Stimulated activated naive B cell treated with anti-CD40 and anti-IgM and Interleukin-4, amounts not matched to agents 10 μg/mL and 1 μg/mL and 100 μg/mL, for 72 hours (primary cell): ENCODE data around the gene TSPOAP1.

Source experiments
- ATAC-seq, 2 donors: fragments of 150-1000 bp; cut with Tn5 transposase; replicated peaks; 2 replicates each; pipeline ENCODE4 v1.10.0; 2021; ENCODE audit warnings: moderate library complexity in 1 of 2
- DNase-seq: peaks from one replicate; pipeline ENCODE4 v3.0.0; 2021
- H3K27ac Mint-ChIP-seq: one replicate; pipeline ENCODE4 v1.8.0; 2022; ENCODE audit warnings: mild to moderate bottlenecking, mixed read lengths
- H3K27me3 Mint-ChIP-seq, 2 donors: one replicate each; pipeline ENCODE4 v1.8.0; 2022; ENCODE audit warnings: mixed read lengths in 2 of 2
- H3K36me3 Mint-ChIP-seq, 2 donors: one replicate each; pipeline ENCODE4 v1.8.0; 2022; ENCODE audit warnings: mixed read lengths in 2 of 2, mild to moderate bottlenecking in 1 of 2
- H3K4me1 Mint-ChIP-seq, 2 donors: one replicate each; pipeline ENCODE4 v1.8.0; 2022; ENCODE audit warnings: mixed read lengths in 2 of 2, mild to moderate bottlenecking in 1 of 2
- H3K4me3 Mint-ChIP-seq, 2 donors: one replicate each; pipeline ENCODE4 v1.8.0; 2022; ENCODE audit warnings: mild to moderate bottlenecking in 2 of 2, mixed read lengths in 2 of 2, moderate library complexity in 1 of 2
- H3K9me3 Mint-ChIP-seq, 2 donors: one replicate each; pipeline ENCODE4 v1.8.0; 2022; ENCODE audit warnings: mixed read lengths in 2 of 2, mild to moderate bottlenecking in 1 of 2

Gene TSPOAP1

GRCh38 chr17:58275417-58275816 lies 53.2 kb downstream of the TSPOAP1 start:
- H3K4me3 Mint-ChIP-seq, result no peak overlapping the region
- H3K36me3 Mint-ChIP-seq, result no peaks in the 10 kb centered on the region
- H3K9me3 Mint-ChIP-seq, result no peaks in the 10 kb centered on the region
- DNase-seq (no peak), ATAC-seq (no peak)
- peaks cover 26% of the 10 kb centered on the region in 2 donors for H3K27me3 Mint-ChIP-seq
- peaks cover 3 to 7% of the 10 kb centered on the region in 2 donors for H3K4me1 Mint-ChIP-seq
- H3K27ac Mint-ChIP-seq, result no peak overlapping the region

GRCh38 chr17:58273453-58274104 lies 55.0 kb downstream of the TSPOAP1 start:
- Mint-ChIP-seq H3K27me3 (peaks cover 11 to 13% of the 10 kb centered on the region in 2 donors), H3K27ac (no peak overlapping the region), H3K36me3 (no peaks in the 10 kb centered on the region), H3K4me1 (peaks cover 3 to 7% of the 10 kb centered on the region in 2 donors), H3K9me3 (no peaks in the 10 kb centered on the region), H3K4me3 (no peak overlapping the region)
- peak; percentile 21 for DNase-seq
- peak; percentile 67 to 72 for ATAC-seq

- H3K27ac Mint-ChIP-seq, result peak overlapping the region; percentile 7
- peaks cover 3 to 7% of the 10 kb centered on the region in 2 donors for H3K4me1 Mint-ChIP-seq
- ATAC-seq (no peak), DNase-seq (no peak)
- no peak overlapping the region for H3K4me3 Mint-ChIP-seq
- no peaks in the 10 kb centered on the region for H3K9me3 Mint-ChIP-seq
- H3K27me3 Mint-ChIP-seq, result peaks cover 1 to 10% of the 10 kb centered on the region in 2 donors
- no peaks in the 10 kb centered on the region for H3K36me3 Mint-ChIP-seq
These were observed 56.0 kb downstream of the TSPOAP1 start for GRCh38 chr17:58272367-58273280.

- Mint-ChIP-seq H3K36me3 (no peaks in the 10 kb centered on the region), H3K4me3 (no peak overlapping the region), H3K27me3 (peaks cover 0 to 13% of the 10 kb centered on the region in 2 donors), H3K4me1 (peaks cover 3 to 7% of the 10 kb centered on the region in 2 donors), H3K27ac (no peak overlapping the region), H3K9me3 (no peaks in the 10 kb centered on the region)
- DNase-seq, result no peak
- no peak for ATAC-seq
These were observed 57.2 kb downstream of the TSPOAP1 start for GRCh38 chr17:58271216-58271931.

GRCh38 chr17:58270476-58271215 lies 57.9 kb downstream of the TSPOAP1 start:
- no peaks in the 10 kb centered on the region for H3K36me3 Mint-ChIP-seq
- H3K4me3 Mint-ChIP-seq, result no peak overlapping the region
- no peak for DNase-seq
- peaks cover 5 to 15% of the 10 kb centered on the region in 2 donors for H3K27me3 Mint-ChIP-seq
- no peak overlapping the region for H3K27ac Mint-ChIP-seq
- H3K4me1 Mint-ChIP-seq, result peaks cover 3 to 7% of the 10 kb centered on the region in 2 donors
- no peak for ATAC-seq
- H3K9me3 Mint-ChIP-seq, result no peaks in the 10 kb centered on the region

GRCh38 chr17:58269557-58270291 lies 58.9 kb downstream of the TSPOAP1 start:
- H3K27ac Mint-ChIP-seq, result no peak overlapping the region
- ATAC-seq (no peak), DNase-seq (no peak)
- H3K9me3 Mint-ChIP-seq, result no peaks in the 10 kb centered on the region
- no peak overlapping the region for H3K4me3 Mint-ChIP-seq
- peaks cover 12 to 21% of the 10 kb centered on the region in 2 donors for H3K27me3 Mint-ChIP-seq
- no peaks in the 10 kb centered on the region for H3K36me3 Mint-ChIP-seq
- peaks cover 3 to 7% of the 10 kb centered on the region in 2 donors for H3K4me1 Mint-ChIP-seq

GRCh38 chr17:58268774-58269556 lies 59.6 kb downstream of the TSPOAP1 start:
- Mint-ChIP-seq H3K27me3 (peaks cover 20 to 29% of the 10 kb centered on the region in 2 donors), H3K4me1 (peaks cover 3 to 7% of the 10 kb centered on the region in 2 donors), H3K27ac (no peak overlapping the region), H3K4me3 (no peak overlapping the region), H3K36me3 (no peaks in the 10 kb centered on the region), H3K9me3 (no peaks in the 10 kb centered on the region)
- DNase-seq (no peak), ATAC-seq (no peak)

GRCh38 chr17:58268326-58268725 lies 60.3 kb downstream of the TSPOAP1 start:
- H3K27me3 Mint-ChIP-seq, result peaks cover 24 to 35% of the 10 kb centered on the region in 2 donors
- no peaks in the 10 kb centered on the region for H3K9me3 Mint-ChIP-seq
- DNase-seq, result no peak
- no peak overlapping the region for H3K4me3 Mint-ChIP-seq
- no peak for ATAC-seq
- no peak overlapping the region for H3K27ac Mint-ChIP-seq
- H3K36me3 Mint-ChIP-seq, result no peaks in the 10 kb centered on the region
- H3K4me1 Mint-ChIP-seq, result peaks cover 1 to 3% of the 10 kb centered on the region in 2 donors

- ATAC-seq, result no peak
- H3K27ac Mint-ChIP-seq, result no peak overlapping the region
- H3K36me3 Mint-ChIP-seq, result no peaks in the 10 kb centered on the region
- no peaks in the 10 kb centered on the region for H3K9me3 Mint-ChIP-seq
- peaks cover 24 to 40% of the 10 kb centered on the region in 2 donors for H3K27me3 Mint-ChIP-seq
- DNase-seq, result no peak
- no peaks in the 10 kb centered on the region for H3K4me1 Mint-ChIP-seq
- H3K4me3 Mint-ChIP-seq, result no peak overlapping the region
These were observed 61.0 kb downstream of the TSPOAP1 start for GRCh38 chr17:58267347-58268324.

- ATAC-seq (no peak), DNase-seq (no peak)
- Mint-ChIP-seq H3K27me3 (peaks cover 37 to 49% of the 10 kb centered on the region in 2 donors), H3K9me3 (no peaks in the 10 kb centered on the region), H3K4me3 (no peak overlapping the region), H3K4me1 (no peaks in the 10 kb centered on the region), H3K36me3 (no peaks in the 10 kb centered on the region), H3K27ac (no peak overlapping the region)
These were observed 62.4 kb downstream of the TSPOAP1 start for GRCh38 chr17:58265902-58266875.

- no peaks in the 10 kb centered on the region for H3K4me1 Mint-ChIP-seq
- peaks cover 46 to 52% of the 10 kb centered on the region in 2 donors for H3K27me3 Mint-ChIP-seq
- H3K27ac Mint-ChIP-seq, result no peak overlapping the region
- DNase-seq (no peak), ATAC-seq (no peak)
- H3K9me3 Mint-ChIP-seq, result no peaks in the 10 kb centered on the region
- H3K36me3 Mint-ChIP-seq, result no peaks in the 10 kb centered on the region
- H3K4me3 Mint-ChIP-seq, result no peak overlapping the region
These were observed 63.3 kb downstream of the TSPOAP1 start for GRCh38 chr17:58265271-58265670.
